Measurements from ENCODE around the gene IER3. TPM values are rescaled to one million over a fixed set of nuclear protein-coding genes. Genes with fewer than 3 reads are reported as not detected.

Gene IER3
- total and polyA plus RNA-seq, 5 experiments from 2014 or later = 0.58 to 17.0 (median 1.8) TPM

DNA sequence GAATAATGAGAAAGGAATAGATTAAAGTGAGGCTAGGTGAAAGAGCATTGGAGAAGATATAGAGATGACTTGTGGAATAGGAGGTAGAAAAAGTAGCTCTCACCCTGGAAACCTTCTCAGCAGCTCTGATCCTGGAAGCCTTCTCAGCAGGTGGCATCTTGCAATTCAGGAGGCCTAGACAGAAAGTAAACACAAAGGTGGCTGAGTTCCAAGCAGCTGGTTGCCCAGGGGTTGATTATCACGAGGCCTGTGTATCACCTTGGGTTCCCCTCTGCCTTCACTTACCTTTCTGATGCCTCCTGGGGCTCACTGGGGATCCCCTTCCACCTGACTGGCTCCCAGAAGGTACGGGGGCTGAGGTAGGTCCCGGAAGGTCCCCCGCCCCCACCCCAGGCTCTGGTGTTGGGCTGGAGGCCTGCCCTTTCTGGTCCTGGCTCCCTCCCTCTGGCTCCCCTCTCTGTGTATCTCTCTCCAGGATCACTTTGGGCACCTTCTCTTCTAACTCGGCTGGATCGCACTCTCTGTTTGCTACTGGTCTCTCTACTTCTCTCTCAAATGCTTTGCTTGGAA lies 37.0 kb downstream of the IER3 start:
- no peaks in the 10 kb centered on the region for H3K27me3 Mint-ChIP-seq
- peaks cover 6 to 79% (median 26%) of the 10 kb centered on the region in 3 donors for H3K36me3 Mint-ChIP-seq
- POLR2A ChIA-PET = interaction anchor here (3.8 kb wide), 1 partner anchor 10 kb away, joined by 21 read pairs; the partner anchor contains the start of gene MDC1
- H3K4me3 Mint-ChIP-seq = no peak overlapping the region
- H3K27ac Mint-ChIP-seq = peak overlapping the region in 2 of 10 donors; percentile 26 to 73
- DNase-seq = peak in 1 of 10 donors; percentile 46
- H3K9me3 Mint-ChIP-seq = no peaks in the 10 kb centered on the region
- H3K4me1 Mint-ChIP-seq = peaks cover 9 to 28% (median 16%) of the 10 kb centered on the region in 4 donors
- ATAC-seq = no peak

DNA sequence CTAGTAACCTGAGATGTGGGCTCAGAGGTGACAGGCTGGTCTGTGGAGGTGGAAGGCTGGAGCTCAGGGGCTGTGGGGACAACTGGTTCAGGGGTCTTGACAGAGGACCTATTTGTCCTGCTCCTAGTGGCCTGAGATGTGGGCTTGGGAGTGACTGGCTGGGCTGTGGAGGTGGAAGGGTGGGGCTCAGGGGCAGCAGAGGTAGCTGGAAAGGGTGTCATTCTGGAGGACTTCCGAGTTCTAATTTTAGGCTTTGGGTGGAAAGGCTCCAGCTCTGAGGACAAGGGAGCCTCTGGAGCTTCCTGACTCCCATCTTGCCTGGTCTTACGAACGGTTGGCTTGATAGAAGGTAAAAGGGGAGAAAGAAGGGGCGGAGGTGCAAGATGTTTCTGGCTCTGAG lies 38.7 kb downstream of the IER3 start:
- H3K27ac Mint-ChIP-seq = peak overlapping the region in 3 of 10 donors; percentile 58 to 70 (median 66)
- ATAC-seq (no peak), DNase-seq (peak in 1 of 10 donors; percentile 18)
- peaks cover 0 to 18% (median 10%) of the 10 kb centered on the region in 4 donors for H3K4me1 Mint-ChIP-seq
- H3K36me3 Mint-ChIP-seq = peaks cover 6 to 72% (median 20%) of the 10 kb centered on the region in 3 donors
- H3K4me3 Mint-ChIP-seq = no peak overlapping the region
- no peaks in the 10 kb centered on the region for H3K27me3 Mint-ChIP-seq
- POLR2A ChIA-PET = interaction anchor here (0.5 to 3.8 kb wide), 5 partner anchors 9 to 232 kb away, joined by 3 to 21 read pairs (median 6); partner anchors contain the start of gene MDC1
- no peaks in the 10 kb centered on the region for H3K9me3 Mint-ChIP-seq

DNA sequence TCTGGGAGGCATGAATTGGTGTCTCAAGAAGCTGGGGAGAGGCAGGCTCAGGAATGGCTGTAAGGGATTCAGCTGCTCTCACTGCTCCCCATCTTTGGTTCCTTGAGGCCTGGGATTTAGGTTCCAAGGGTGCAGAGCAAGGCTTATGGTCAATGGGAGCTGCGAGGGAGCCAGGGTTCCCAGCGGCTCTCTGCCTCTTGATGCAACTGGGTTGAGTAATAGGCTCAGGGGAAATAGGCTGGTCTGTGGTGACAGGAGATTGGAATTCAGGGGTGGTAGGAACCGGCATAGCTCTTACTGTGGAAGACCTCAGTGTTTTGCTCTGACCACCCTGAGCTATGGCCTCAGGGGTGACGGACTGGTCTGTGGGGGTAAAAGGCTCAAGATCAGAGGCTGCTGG lies 40.5 kb downstream of the IER3 start:
- DNase-seq = no peak
- Mint-ChIP-seq H3K4me1 (peaks cover 0 to 18% (median 10%) of the 10 kb centered on the region in 4 donors), H3K27me3 (no peaks in the 10 kb centered on the region), H3K4me3 (no peak overlapping the region), H3K27ac (peak overlapping the region in 2 of 10 donors; percentile 32 to 58), H3K36me3 (peaks cover 6 to 81% (median 20%) of the 10 kb centered on the region in 3 donors), H3K9me3 (no peaks in the 10 kb centered on the region)
- no peak for ATAC-seq
- POLR2A ChIA-PET = interaction anchor here (1.0 to 3.8 kb wide), 4 partner anchors 9 to 19 kb away, joined by 3 to 21 read pairs (median 9); partner anchors contain the start of gene MDC1

DNA sequence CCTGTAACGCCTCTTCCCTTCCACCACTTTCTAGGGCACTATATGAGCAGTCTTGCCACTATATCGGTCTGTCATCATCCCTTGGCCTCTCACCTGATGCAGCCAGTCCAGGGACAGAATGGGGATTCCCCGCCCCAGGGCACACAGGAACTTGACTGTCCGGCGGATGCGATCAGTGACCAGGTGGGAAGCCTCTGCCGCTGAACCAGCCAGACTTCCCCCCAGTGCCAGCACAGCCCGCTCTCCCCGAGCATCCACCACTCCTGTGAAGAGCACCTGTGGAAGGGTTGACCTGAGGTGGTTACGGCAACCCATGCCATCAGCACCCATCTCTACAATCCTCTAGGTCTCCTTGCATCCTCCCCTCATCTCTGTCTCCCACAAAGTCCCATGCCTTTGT lies 41.3 kb downstream of the IER3 start:
- no peak overlapping the region for H3K27ac Mint-ChIP-seq

DNA sequence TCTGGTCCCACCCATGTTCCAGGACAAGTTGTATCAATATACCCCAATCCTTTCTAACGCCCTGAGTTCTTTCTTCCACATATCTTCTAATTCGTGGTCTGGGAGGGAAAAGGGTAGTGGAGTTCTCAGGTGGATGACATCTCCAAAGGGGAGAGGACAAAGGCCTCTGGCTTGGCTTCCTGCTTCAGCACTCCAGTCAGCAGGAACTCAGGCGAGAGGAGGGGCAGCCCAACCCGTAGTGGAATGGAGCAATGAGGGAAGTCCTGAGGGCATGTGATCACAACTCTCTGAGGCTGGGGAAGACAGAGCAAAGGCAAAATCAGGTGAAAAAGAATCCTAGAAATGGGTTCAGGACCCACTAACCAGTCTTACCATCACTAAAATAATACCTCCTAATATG lies 44.0 kb downstream of the IER3 start:
- peak in 1 of 10 donors; percentile 32 for DNase-seq
- Mint-ChIP-seq H3K27me3 (no peaks in the 10 kb centered on the region), H3K9me3 (no peaks in the 10 kb centered on the region), H3K4me1 (peaks cover 0 to 18% (median 5%) of the 10 kb centered on the region in 4 donors), H3K27ac (no peak overlapping the region), H3K36me3 (peaks cover 0 to 53% (median 14%) of the 10 kb centered on the region in 3 donors), H3K4me3 (no peak overlapping the region)
- POLR2A ChIA-PET = no interaction called here
- no peak for ATAC-seq

More for the DNA sequence above, 41.3 kb downstream of the IER3 start:
- peaks cover 4 to 76% (median 19%) of the 10 kb centered on the region in 3 donors for H3K36me3 Mint-ChIP-seq
- H3K4me1 Mint-ChIP-seq = peaks cover 0 to 18% (median 9%) of the 10 kb centered on the region in 4 donors
- H3K27me3 Mint-ChIP-seq = no peaks in the 10 kb centered on the region
- no peak overlapping the region for H3K4me3 Mint-ChIP-seq
- no peaks in the 10 kb centered on the region for H3K9me3 Mint-ChIP-seq
- ATAC-seq = no peak
- DNase-seq = peak in 1 of 10 donors; percentile 19
- POLR2A ChIA-PET = interaction anchor here (0.9 to 2.8 kb wide), 2 partner anchors 10 to 14 kb away, joined by 6 to 15 read pairs; no protein-coding TSS in a partner anchor

DNA sequence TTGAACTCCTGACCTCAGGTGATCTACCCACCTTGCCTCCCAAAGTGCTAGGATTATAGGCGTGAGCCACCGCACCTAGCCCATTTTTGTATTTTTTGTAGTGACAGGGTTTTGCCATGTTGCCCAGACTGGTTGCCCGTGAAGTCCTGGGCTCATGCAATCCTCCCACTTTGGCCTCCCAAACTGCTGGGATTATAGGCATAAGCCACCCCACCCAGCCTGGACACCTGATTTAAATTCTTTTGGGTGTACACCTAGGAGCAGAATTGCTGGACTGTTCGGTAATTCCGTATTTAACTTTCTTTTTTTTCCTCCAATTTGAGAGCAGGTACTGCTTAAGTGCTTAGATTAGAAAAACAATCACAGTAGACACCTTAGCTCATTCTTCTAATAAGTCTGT lies 47.9 kb downstream of the IER3 start:
- H3K27me3 Mint-ChIP-seq = no peaks in the 10 kb centered on the region
- POLR2A ChIA-PET = interaction anchor here (0.6 to 1.0 kb wide), 5 partner anchors 9 to 16 kb away, joined by 3 to 4 read pairs (median 3); no protein-coding TSS in a partner anchor
- no peak overlapping the region for H3K27ac Mint-ChIP-seq
- H3K36me3 Mint-ChIP-seq = peaks cover 0 to 21% (median 0%) of the 10 kb centered on the region in 3 donors
- peaks cover 0 to 6% (median 3%) of the 10 kb centered on the region in 4 donors for H3K4me1 Mint-ChIP-seq
- H3K9me3 Mint-ChIP-seq = no peaks in the 10 kb centered on the region
- H3K4me3 Mint-ChIP-seq = no peak overlapping the region
- peak in 1 of 10 donors; percentile 7 for DNase-seq
- no peak for ATAC-seq

Other genes starting within 250 kb of the IER3 start
- 10 to 100 TPM; 78.0 to 80.7 TPM for gene GNL1, start 188.1 kb downstream of the IER3 start, total RNA-seq
- gene GNL1, start 188.1 kb downstream of the IER3 start, polyA plus RNA-seq = 10 to 100 TPM; 24.7 to 34.1 (median 28.7) TPM
- gene PRR3, start 187.3 kb downstream of the IER3 start, total RNA-seq = 10 to 100 TPM; 28.4 to 28.9 TPM
- gene PRR3, start 187.3 kb downstream of the IER3 start, polyA plus RNA-seq = 10 to 100 TPM in 1 of 3 donors, 1 to 10 TPM in 2; 7.9 to 12.7 (median 8.6) TPM
- 10 to 100 TPM; 68.6 to 71.3 TPM for gene ABCF1, start 173.1 kb downstream of the IER3 start, total RNA-seq
- gene ABCF1, start 173.1 kb downstream of the IER3 start, polyA plus RNA-seq = 10 to 100 TPM; 19.1 to 43.1 (median 30.5) TPM
- 100 to 1,000 TPM; 191 to 193 TPM for gene PPP1R10, start 127.3 kb downstream of the IER3 start, total RNA-seq
- gene PPP1R10, start 127.3 kb downstream of the IER3 start, polyA plus RNA-seq = 10 to 100 TPM; 16.9 to 20.2 (median 19.8) TPM
- gene MRPS18B, start 126.7 kb downstream of the IER3 start, total RNA-seq = 10 to 100 TPM; 43.1 to 43.8 TPM
- gene MRPS18B, start 126.7 kb downstream of the IER3 start, polyA plus RNA-seq = 100 to 1,000 TPM in 2 of 3 donors, 10 to 100 TPM in 1; 87.4 to 161 (median 119) TPM
- 10 to 100 TPM; 12.6 to 13.4 TPM for gene ATAT1, start 117.7 kb downstream of the IER3 start, total RNA-seq
- gene ATAT1, start 117.7 kb downstream of the IER3 start, polyA plus RNA-seq = 1 to 10 TPM; 1.6 to 2.0 (median 1.7) TPM
- gene C6orf136, start 97.4 kb downstream of the IER3 start, total RNA-seq = 10 to 100 TPM; 29.3 to 30.9 TPM
- gene C6orf136, start 97.4 kb downstream of the IER3 start, polyA plus RNA-seq = 10 to 100 TPM in 2 of 3 donors, 1 to 10 TPM in 1; 5.6 to 23.2 (median 13.7) TPM
- 10 to 100 TPM; 42.1 to 45.6 TPM for gene DHX16, start 71.5 kb downstream of the IER3 start, total RNA-seq
- 10 to 100 TPM; 17.7 to 31.2 (median 18.7) TPM for gene DHX16, start 71.5 kb downstream of the IER3 start, polyA plus RNA-seq
- 10 to 100 TPM; 79.0 to 82.0 TPM for gene PPP1R18, start 57.9 kb downstream of the IER3 start, total RNA-seq
- gene PPP1R18, start 57.9 kb downstream of the IER3 start, polyA plus RNA-seq = 10 to 100 TPM; 79.8 to 98.6 (median 95.7) TPM
- 1 to 10 TPM; 2.4 TPM for gene NRM, start 53.6 kb downstream of the IER3 start, total RNA-seq
- gene NRM, start 53.6 kb downstream of the IER3 start, polyA plus RNA-seq = 1 to 10 TPM; 3.7 to 5.4 (median 5.4) TPM
- 10 to 100 TPM; 50.8 to 54.9 TPM for gene MDC1, start 27.3 kb downstream of the IER3 start, total RNA-seq
- gene MDC1, start 27.3 kb downstream of the IER3 start, polyA plus RNA-seq = 1 to 10 TPM; 1.3 to 6.3 (median 2.8) TPM
- gene TUBB, start 24.2 kb downstream of the IER3 start, total RNA-seq = 100 to 1,000 TPM; 171 to 187 TPM
- gene TUBB, start 24.2 kb downstream of the IER3 start, polyA plus RNA-seq = 100 to 1,000 TPM in 1 of 3 donors, 10 to 100 TPM in 2; 79.2 to 116 (median 83.3) TPM
- 10 to 100 TPM; 74.1 to 79.8 TPM for gene FLOT1, start 1.9 kb downstream of the IER3 start, total RNA-seq
- 10 to 100 TPM; 76.0 to 98.4 (median 78.4) TPM for gene FLOT1, start 1.9 kb downstream of the IER3 start, polyA plus RNA-seq
- gene DDR1, start 140.0 kb upstream of the IER3 start, total RNA-seq = 10 to 100 TPM; 19.8 to 22.8 TPM
- 1 to 10 TPM in 2 of 3 donors, under 1 TPM in 1; 0.57 to 5.4 (median 1.5) TPM for gene DDR1, start 140.0 kb upstream of the IER3 start, polyA plus RNA-seq
- gene GTF2H4, start 163.7 kb upstream of the IER3 start, total RNA-seq = 10 to 100 TPM; 30.0 to 33.9 TPM
- gene GTF2H4, start 163.7 kb upstream of the IER3 start, polyA plus RNA-seq = 1 to 10 TPM; 5.1 to 8.3 (median 6.3) TPM
- gene VARS2, start 169.7 kb upstream of the IER3 start, total RNA-seq = 10 to 100 TPM; 41.4 to 53.7 TPM
- gene VARS2, start 169.7 kb upstream of the IER3 start, polyA plus RNA-seq = 10 to 100 TPM; 14.1 to 16.3 (median 14.5) TPM
- gene SFTA2, start 187.6 kb upstream of the IER3 start, total RNA-seq = not detected
- under 1 TPM in 1 of 3 donors, not detected in 2; 0.30 TPM for gene SFTA2, start 187.6 kb upstream of the IER3 start, polyA plus RNA-seq
- not detected for gene MUCL3, start 196.4 kb upstream of the IER3 start, total RNA-seq
- gene MUCL3, start 196.4 kb upstream of the IER3 start, polyA plus RNA-seq = not detected
- not detected for gene MUC21, start 239.2 kb upstream of the IER3 start, total RNA-seq
- gene MUC21, start 239.2 kb upstream of the IER3 start, polyA plus RNA-seq = not detected

Data from naive thymus-derived CD8-positive, alpha-beta T cell (primary cell).